HT-29 (cell line): ENCODE measurements around the gene SMPD4. TPM values are rescaled to one million over a fixed set of nuclear protein-coding genes. Genes with fewer than 3 reads are reported as not detected.
"Not testable (repeated sequence)": the region's sequence is repeated elsewhere in the genome, so short reads cannot be mapped to it uniquely, and the experiment has no call there.

Experiments used
- DNase-seq: peaks from one replicate; pipeline ENCODE4 v3.0.0-alpha.2; 2015; ENCODE audit warnings: low spot score
- total RNA-seq: library from RNA; depleted of rRNA; stranded (reverse); fragments of >200 nt; shearing (Covaris generic); gene quantifications from 2 replicates; pipeline ENCODE4 v1.2.3, GENCODE V29; 2014; rRNA removed

SMPD4 gene, protein sequence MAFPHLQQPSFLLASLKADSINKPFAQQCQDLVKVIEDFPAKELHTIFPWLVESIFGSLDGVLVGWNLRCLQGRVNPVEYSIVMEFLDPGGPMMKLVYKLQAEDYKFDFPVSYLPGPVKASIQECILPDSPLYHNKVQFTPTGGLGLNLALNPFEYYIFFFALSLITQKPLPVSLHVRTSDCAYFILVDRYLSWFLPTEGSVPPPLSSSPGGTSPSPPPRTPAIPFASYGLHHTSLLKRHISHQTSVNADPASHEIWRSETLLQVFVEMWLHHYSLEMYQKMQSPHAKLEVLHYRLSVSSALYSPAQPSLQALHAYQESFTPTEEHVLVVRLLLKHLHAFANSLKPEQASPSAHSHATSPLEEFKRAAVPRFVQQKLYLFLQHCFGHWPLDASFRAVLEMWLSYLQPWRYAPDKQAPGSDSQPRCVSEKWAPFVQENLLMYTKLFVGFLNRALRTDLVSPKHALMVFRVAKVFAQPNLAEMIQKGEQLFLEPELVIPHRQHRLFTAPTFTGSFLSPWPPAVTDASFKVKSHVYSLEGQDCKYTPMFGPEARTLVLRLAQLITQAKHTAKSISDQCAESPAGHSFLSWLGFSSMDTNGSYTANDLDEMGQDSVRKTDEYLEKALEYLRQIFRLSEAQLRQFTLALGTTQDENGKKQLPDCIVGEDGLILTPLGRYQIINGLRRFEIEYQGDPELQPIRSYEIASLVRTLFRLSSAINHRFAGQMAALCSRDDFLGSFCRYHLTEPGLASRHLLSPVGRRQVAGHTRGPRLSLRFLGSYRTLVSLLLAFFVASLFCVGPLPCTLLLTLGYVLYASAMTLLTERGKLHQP
- total RNA-seq, result 71.3 and 76.3 TPM in 2 replicates

GRCh38 chr2:130181325-130181879 is at the start of gene SMPD4:
Gene SMPD4 (minus strand): TSS chr2:130181602. CDS start chr2:130176592, 5,010 bp downstream.
- DNase-seq, result peak; percentile 93

- DNase-seq, result not testable (repeated sequence)
Observed at GRCh38 chr2:130230907-130231306, 49.5 kb upstream of the SMPD4 start.

- DNase-seq, result not testable (repeated sequence)
Observed at GRCh38 chr2:130230376-130230775, 49.0 kb upstream of the SMPD4 start.

DNA sequence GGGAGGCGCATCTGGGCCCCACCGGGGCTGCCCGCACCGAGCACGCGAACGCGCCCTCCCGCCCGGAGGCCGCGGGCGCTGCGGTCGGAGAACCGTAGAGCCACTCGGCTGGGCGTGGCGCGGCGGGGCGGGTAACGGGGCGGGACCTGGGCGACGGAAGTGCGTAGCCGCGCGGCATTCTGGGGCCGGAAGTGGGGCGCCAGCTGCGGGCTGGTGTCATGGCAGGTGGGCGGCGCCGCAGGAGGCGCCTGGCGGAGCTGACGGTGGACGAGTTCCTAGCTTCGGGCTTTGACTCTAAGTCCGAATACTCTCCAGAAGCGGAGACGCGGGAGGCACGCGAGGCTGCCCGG is 47.7 kb upstream of the SMPD4 start:
- not testable (repeated sequence) for DNase-seq

GRCh38 chr2:130228467-130229160 is 47.2 kb upstream of the SMPD4 start:
- not testable (repeated sequence) for DNase-seq

DNA sequence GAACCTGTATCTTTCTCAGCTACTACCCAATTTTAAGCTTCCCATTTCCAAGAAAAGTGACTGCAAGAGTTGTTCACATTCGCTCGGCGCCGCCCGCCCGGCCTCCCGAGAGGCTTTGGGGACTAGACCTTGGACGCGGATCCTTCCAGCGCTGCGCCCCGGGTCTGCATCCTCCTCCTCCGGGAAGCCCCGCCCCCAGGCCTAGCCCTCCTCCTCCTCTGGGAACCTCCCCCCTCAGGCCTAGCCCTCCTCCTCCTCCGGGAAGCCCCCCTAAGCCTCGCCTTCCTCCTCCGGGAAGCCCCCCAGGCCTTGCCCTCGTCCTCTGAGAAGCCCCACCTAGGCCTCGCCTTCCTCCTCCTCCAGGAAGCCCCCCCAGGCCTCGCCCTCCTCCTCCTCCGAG is 46.6 kb upstream of the SMPD4 start:
- DNase-seq, result not testable (repeated sequence)

- DNase-seq, result not testable (repeated sequence)
Observed at GRCh38 chr2:130222523-130222922, 41.1 kb upstream of the SMPD4 start.

DNA sequence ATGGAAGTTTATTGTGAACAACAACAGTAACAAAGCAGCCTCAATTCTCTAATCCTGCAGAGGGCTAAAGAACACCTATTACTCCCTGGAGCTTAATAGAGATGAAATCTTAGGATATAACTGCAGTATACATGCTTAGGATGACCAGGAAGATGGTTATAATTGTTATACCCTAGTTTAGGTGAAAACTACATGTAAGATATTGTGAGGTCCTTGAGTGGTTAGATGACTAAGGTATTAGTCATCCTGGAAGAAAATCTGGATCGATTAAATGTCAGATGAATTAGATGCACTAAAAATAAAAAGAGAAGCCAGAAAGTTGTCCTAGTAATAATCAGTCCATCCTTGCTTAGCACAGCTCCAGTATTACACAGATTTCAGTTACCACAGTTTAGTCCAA is 39.1 kb upstream of the SMPD4 start:
- DNase-seq, result not testable (repeated sequence)

GRCh38 chr2:130219147-130219546 is 37.7 kb upstream of the SMPD4 start:
- not testable (repeated sequence) for DNase-seq

DNA sequence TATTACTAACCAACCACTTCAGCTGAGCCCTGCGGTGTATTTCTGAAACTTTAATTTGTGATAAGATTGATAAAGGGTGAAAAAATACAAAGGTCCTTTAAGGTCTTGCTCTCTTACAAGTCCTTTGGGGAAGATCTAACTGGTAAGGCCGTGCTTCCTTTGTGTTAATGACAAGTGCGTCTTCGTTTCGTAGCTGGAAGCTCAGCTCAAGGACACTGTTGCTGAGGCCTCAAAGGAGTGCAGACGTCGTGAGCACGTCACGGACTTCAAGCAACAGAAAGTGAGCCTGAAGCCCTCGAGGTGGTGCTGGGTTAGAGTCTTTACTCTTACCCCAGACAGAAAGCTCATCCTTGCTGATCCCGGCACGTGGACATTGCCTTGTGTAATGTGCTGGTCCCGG is 25.6 kb upstream of the SMPD4 start:
- not testable (repeated sequence) for DNase-seq

- not testable (repeated sequence) for DNase-seq
Observed at GRCh38 chr2:130203150-130203549, 21.7 kb upstream of the SMPD4 start.

- not testable (repeated sequence) for DNase-seq
Observed at GRCh38 chr2:130202518-130202917, 21.1 kb upstream of the SMPD4 start.

DNA sequence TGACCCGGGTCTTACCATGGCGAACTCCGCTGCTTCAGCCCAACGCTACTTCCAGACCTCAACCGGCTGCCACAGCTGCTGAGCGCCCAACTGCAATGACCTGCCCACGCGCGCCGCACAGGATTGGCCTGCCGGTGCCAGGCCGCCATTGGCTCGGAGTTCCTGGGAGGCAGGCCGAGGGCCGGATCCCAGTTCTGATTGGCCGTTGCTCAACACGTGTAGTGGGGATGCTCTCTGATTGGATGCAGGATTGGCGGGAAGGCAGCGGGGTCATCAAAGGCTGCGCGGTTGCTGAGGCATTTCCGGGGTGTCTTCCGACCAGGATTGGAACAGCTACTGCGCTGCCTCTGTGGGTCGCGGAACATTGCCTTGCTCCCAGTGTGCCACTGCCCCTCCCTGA is 16.9 kb upstream of the SMPD4 start, which contains the start of gene TUBA3E:
TUBA3E (minus strand) TSS at position 97 of the 400 bp plus-strand sequence; CDS start at position 18, 79 bp downstream.
- no peak for DNase-seq

DNA sequence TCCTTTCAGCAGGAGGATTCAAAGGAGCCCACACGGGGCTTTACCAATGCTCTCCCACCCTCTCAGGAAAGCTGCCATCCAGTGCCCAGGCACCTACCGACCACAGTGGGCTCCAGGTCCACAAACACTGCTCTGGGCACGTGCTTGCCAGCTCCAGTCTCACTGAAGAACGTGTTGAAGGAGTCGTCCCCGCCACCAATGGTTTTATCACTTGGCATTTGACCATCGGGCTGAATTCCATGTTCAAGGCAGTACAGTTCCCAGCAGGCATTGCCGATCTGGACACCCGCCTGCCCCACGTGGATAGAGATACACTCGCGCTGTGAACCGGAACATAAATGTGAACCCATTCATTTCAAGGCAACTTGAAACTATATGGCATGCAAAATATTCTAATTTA is 14.7 kb upstream of the SMPD4 start:
- not testable (repeated sequence) for DNase-seq

- DNase-seq, result not testable (repeated sequence)
Observed at GRCh38 chr2:130195089-130195635, 13.8 kb upstream of the SMPD4 start.

GRCh38 chr2:130193824-130194223 is 12.4 kb upstream of the SMPD4 start:
- not testable (repeated sequence) for DNase-seq

DNA sequence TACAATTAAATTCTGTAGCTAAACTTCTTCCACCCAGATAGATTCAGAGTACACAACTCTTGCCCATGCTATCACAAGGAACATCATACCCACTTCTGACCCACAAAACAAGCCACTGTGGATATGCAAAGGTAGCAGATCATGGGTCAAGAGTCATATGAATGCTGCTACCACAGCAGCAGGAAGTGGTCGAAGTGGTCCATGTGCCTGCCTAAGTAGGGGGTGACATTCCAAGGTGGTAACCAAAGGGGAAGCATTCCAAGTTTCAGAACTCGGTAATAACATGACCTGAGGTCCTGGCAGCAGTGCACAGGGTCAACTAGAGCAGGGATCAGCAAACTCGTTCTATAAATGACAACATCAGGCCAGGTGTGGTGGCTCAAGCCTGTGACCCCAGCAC is 11.0 kb upstream of the SMPD4 start:
- not testable (repeated sequence) for DNase-seq

DNA sequence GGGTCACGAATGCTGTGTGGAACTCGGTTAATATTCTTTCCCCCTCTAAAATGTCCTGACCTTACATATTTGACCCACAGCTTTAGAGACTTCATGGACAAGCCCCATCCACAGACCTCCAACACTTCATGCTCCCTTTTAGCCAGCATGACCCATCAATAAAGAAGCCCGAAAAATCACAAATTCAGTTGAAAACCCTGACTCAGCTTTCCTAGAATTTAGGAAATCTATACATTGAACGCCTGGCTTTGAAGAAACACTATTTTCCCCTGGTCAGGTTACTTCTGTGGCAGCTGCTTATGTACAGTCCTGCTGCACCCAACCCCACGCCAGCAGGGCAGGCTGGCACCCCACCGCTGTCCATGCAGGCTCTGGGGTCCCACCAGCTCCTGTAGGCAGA is 9.9 kb upstream of the SMPD4 start:
- not testable (repeated sequence) for DNase-seq

GRCh38 chr2:130190237-130190636 is 8.8 kb upstream of the SMPD4 start:
- no peak for DNase-seq

DNA sequence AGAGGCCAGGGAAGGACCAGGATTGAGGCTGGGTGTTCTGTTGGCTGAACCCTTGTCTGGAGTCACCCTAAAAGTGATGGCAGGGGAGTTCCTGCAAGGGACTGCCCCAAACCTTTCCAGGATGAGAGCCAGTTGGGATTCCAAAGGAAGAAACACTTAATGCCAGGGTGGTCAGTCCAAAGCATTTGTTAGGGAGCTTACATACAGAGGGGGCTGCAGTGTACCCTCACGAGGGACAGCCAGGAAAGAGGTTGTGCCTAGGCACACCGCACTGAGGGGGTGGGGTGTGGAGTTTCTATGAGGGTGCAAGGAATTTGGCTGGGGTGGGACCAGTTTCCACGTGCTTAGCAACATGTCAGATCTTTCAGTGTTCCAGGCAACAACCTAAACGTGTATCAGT is 7.6 kb upstream of the SMPD4 start:
- not testable (repeated sequence) for DNase-seq
